HCT116 (cell line): ENCODE data around the gene TAC3. TPM values are rescaled to one million over a fixed set of nuclear protein-coding genes. Genes with fewer than 3 reads are reported as not detected.

Source experiments
- ATAC-seq: fragments of 200-7000 bp; cut with Tn5 transposase; 2 replicates; pipeline ENCODE4 v1.9.1; 2020; ENCODE audit warnings: mild to moderate bottlenecking, moderate library complexity
- BruUV-seq: library from RNA; stranded (reverse); fragments of 400-500 nt; replicated peaks from 2 replicates; lab custom pipeline; 2021; lab: Mats Ljungman, UMichigan
- CTCF ChIA-PET: fragments of 300-600 bp; sonication (Branson Sonifier 250); formaldehyde crosslinking; loops from one replicate; lab custom pipeline; 2021; ENCODE audit warnings: antibody characterized with exemption; lab: Charles Lee
- POLR2A ChIA-PET: fragments of 300-600, 350-600 bp; sonication (Branson Sonifier 250); formaldehyde crosslinking; loops from one replicate; lab custom pipeline; 2021; ENCODE audit warnings: antibody characterized with exemption; lab: Charles Lee
- RAD21 ChIA-PET, 2 experiments: fragments of 300-600 bp; sonication (Branson Sonifier 250); formaldehyde crosslinking; loops; one replicate each; lab custom pipeline; 2023; ENCODE audit warnings: low total read pairs in 2 of 2; ENCODE audit not compliant: uncharacterized antibody in 2 of 2, unreplicated experiment in 2 of 2, low non-redundant PET in 1 of 2; lab: Charles Lee
- DNase-seq: peaks from one replicate; pipeline ENCODE4 v3.0.0-alpha.2; 2010; ENCODE audit warnings: low read depth, low spot score
- H2AFZ ChIP-seq: fragments of 200-600 bp; shearing (Covaris generic), sonication (generic); 2 replicates; pipeline ENCODE4 v1.6.1; 2017; ENCODE audit warnings: low read depth, mixed run types, mixed read lengths, antibody characterized with exemption, low read length; ENCODE audit not compliant: poor library complexity, severe bottlenecking
- H3K27ac ChIP-seq: 2 replicates; pipeline ENCODE4 v1.5.1; 2012; ENCODE audit warnings: low read depth, low read length
- H3K27me3 ChIP-seq: fragments of 200-600 bp; sonication (generic); 2 replicates; pipeline ENCODE4 v1.6.1; 2016; ENCODE audit warnings: mixed run types, low read length, mixed read lengths; ENCODE audit not compliant: insufficient read depth
- H3K36me3 ChIP-seq, 2 experiments: fragments of 200-500 bp in 1 of 2; fragments of 200-600 bp in 1 of 2; sonication (Bioruptor generic) in 1 of 2; sonication (generic) in 1 of 2; 2 replicates each; pipeline versions ENCODE4 v1.5.1 to v1.6.1; 2014 to 2016; ENCODE audit warnings: low read length in 2 of 2, inconsistent platforms in 1 of 2, mixed read lengths in 1 of 2, mixed run types in 1 of 2; ENCODE audit not compliant: insufficient read depth in 2 of 2, control insufficient read depth in 1 of 2
- H3K4me1 ChIP-seq, 2 experiments: fragments of 200-600 bp in 1 of 2; sonication (generic) in 1 of 2; 2 replicates each; pipeline versions ENCODE4 v1.5.1 to v1.6.1; 2012 to 2017; ENCODE audit warnings: low read length in 2 of 2, inconsistent platforms in 1 of 2, mild to moderate bottlenecking in 1 of 2, mixed read lengths in 1 of 2, mixed run types in 1 of 2, moderate library complexity in 1 of 2; ENCODE audit not compliant: insufficient read depth in 2 of 2, control insufficient read depth in 1 of 2
- H3K4me2 ChIP-seq: fragments of 200-600 bp; sonication (generic); 2 replicates; pipeline ENCODE4 v1.6.1; 2017; ENCODE audit warnings: mixed run types, low read length, mixed read lengths
- H3K4me3 ChIP-seq, 2 experiments: fragments of 200-600 bp in 1 of 2; sonication (generic) in 1 of 2; replicated peaks in 1 of 2; 2 replicates each; pipeline ENCODE4 v1.5.1; 2011 to 2016; ENCODE audit warnings: low read length in 2 of 2, control low read depth in 1 of 2, low read depth in 1 of 2, mild to moderate bottlenecking in 1 of 2, mixed read lengths in 1 of 2, mixed run types in 1 of 2
- H3K79me2 ChIP-seq: fragments of 200-600 bp; sonication (generic); 2 replicates; pipeline ENCODE4 v1.6.1; 2017; ENCODE audit warnings: mild to moderate bottlenecking, mixed run types, low read length, moderate library complexity, mixed read lengths; ENCODE audit not compliant: insufficient read depth
- H3K9ac ChIP-seq: fragments of 200-600 bp; sonication (generic); 2 replicates; pipeline ENCODE4 v1.6.1; 2016; ENCODE audit warnings: low read length, mixed read lengths
- H3K9me2 ChIP-seq: fragments of 200-600 bp; sonication (generic), shearing (Covaris generic); 2 replicates; pipeline ENCODE4 v1.6.1; 2017; ENCODE audit warnings: mixed run types, mild to moderate bottlenecking, moderate library complexity; ENCODE audit not compliant: insufficient read depth
- H3K9me3 ChIP-seq, 2 experiments: fragments of 200-500 bp in 1 of 2; fragments of 200-600 bp in 1 of 2; sonication (Bioruptor generic) in 1 of 2; sonication (generic) in 1 of 2; 2 replicates each; pipeline ENCODE4 v1.6.1; 2014 to 2017; ENCODE audit warnings: low read length in 2 of 2, mixed read lengths in 2 of 2, inconsistent platforms in 1 of 2, low read depth in 1 of 2, mild to moderate bottlenecking in 1 of 2, mixed run types in 1 of 2, moderate library complexity in 1 of 2; ENCODE audit not compliant: control insufficient read depth in 1 of 2, insufficient read depth in 1 of 2
- H4K20me1 ChIP-seq: fragments of 200-600 bp; sonication (generic), shearing (Covaris generic); 2 replicates; pipeline ENCODE4 v1.6.1; 2017; ENCODE audit warnings: mixed run types, mild to moderate bottlenecking, moderate library complexity; ENCODE audit not compliant: insufficient read depth
- EZH2 ChIP-seq: fragments of 200-600 bp; sonication (generic); IDR thresholded peaks from 2 replicates; pipeline ENCODE4 v1.6.1; 2017; ENCODE audit warnings: antibody characterized with exemption, mixed run types
- MAX ChIP-seq: IDR thresholded peaks from 2 replicates; pipeline ENCODE4 v1.6.1; 2012
- POLR2AphosphoS5 ChIP-seq: IDR thresholded peaks from 2 replicates; pipeline ENCODE4 v1.6.1; 2011; ENCODE audit warnings: mild to moderate bottlenecking, low read depth, low read length, moderate library complexity
- SP1 ChIP-seq: IDR thresholded peaks from 2 replicates; pipeline ENCODE4 v1.6.1; 2012; ENCODE audit warnings: low read depth
- ZBTB33 ChIP-seq: IDR thresholded peaks from 2 replicates; pipeline ENCODE4 v1.6.1; 2011; ENCODE audit warnings: mild to moderate bottlenecking, low read length, moderate library complexity; ENCODE audit not compliant: insufficient replicate concordance; ENCODE audit errors: extremely low read depth
- ZFX ChIP-seq: fragments of 450-650 bp; IDR thresholded peaks from 2 replicates; pipeline ENCODE4 v1.6.1; 2017
- intact Hi-C: fragments of 100-400 bp; cut with micrococcal nuclease; formaldehyde crosslinking; loops from 2 replicates; pipeline ENCODE4 v1.10.0; 2022
- total RNA-seq: library from RNA; stranded (reverse); gene quantifications from one replicate; pipeline ENCODE4 v1.2.1, GENCODE V29; 2021; ENCODE audit not compliant: unreplicated experiment

Gene TAC3
- total RNA-seq, 1 experiment from 2014 or later = not detected

- H3K9ac ChIP-seq = no peak overlapping the region
- intact Hi-C loops = loop anchor here (5.0 kb wide), 1 partner anchor 43 kb away; no protein-coding TSS in a partner anchor
- ATAC-seq (no peak), DNase-seq (no peak)
- BruUV-seq = no TSS peak
- no peaks in the 10 kb centered on the region for H4K20me1 ChIP-seq
- H3K79me2 ChIP-seq = no peaks in the 10 kb centered on the region
- peaks cover 10 to 30% of the 10 kb centered on the region in 2 experiments; a peak in 3 of 4 replicates for H3K4me1 ChIP-seq
- H3K27ac ChIP-seq = no peak overlapping the region
- ChIA-PET CTCF (interaction anchor here (2.7 to 4.2 kb wide), 2 partner anchors 11 to 150 kb away, joined by 14 to 36 read pairs; no protein-coding TSS in a partner anchor), RAD21 (no interaction called here), POLR2A (no interaction called here)
- H3K9me3 ChIP-seq = no peaks in the 10 kb centered on the region
- TF ChIP-seq EZH2 (no peak), ZFX (no peak), MAX (no peak), SP1 (no peak), ZBTB33 (no peak), POLR2AphosphoS5 (no peak)
- no peak overlapping the region for H2AFZ ChIP-seq
- no peaks in the 10 kb centered on the region for H3K27me3 ChIP-seq
- H3K4me2 ChIP-seq = no peak overlapping the region
- no peaks in the 10 kb centered on the region for H3K36me3 ChIP-seq
- no peaks in the 10 kb centered on the region for H3K9me2 ChIP-seq
- H3K4me3 ChIP-seq = no peak overlapping the region
These were observed 26.3 kb downstream of the TAC3 start for GRCh38 chr12:56989861-56990610.
